DOHH2 (cell line): ENCODE measurements around the gene RTN3.

ENCODE experiments used
- H3F3A ChIP-seq: fragments of 200-600 bp; sonication (generic), shearing (Covaris generic); 2 replicates; pipeline ENCODE4 v1.6.0; 2016; ENCODE audit warnings: antibody characterized with exemption, mild to moderate bottlenecking; ENCODE audit not compliant: control insufficient read depth, insufficient read depth
- H3K27ac ChIP-seq: fragments of 200-600 bp; sonication (generic); 2 replicates; pipeline ENCODE4 v1.5.1; 2014; ENCODE audit warnings: low read depth, mild to moderate bottlenecking, low read length, moderate library complexity
- H3K27me3 ChIP-seq: fragments of 200-600 bp; sonication (generic); 2 replicates; pipeline ENCODE4 v1.6.1; 2014; ENCODE audit warnings: mild to moderate bottlenecking, low read length, mixed read lengths; ENCODE audit not compliant: control insufficient read depth
- H3K36me3 ChIP-seq: fragments of 200-600 bp; sonication (generic); 2 replicates; pipeline ENCODE4 v1.6.1; 2014; ENCODE audit warnings: mild to moderate bottlenecking, low read length, moderate library complexity, mixed read lengths; ENCODE audit not compliant: control insufficient read depth
- H3K4me1 ChIP-seq: fragments of 200-600 bp; sonication (generic); 2 replicates; pipeline ENCODE4 v1.6.1; 2014; ENCODE audit warnings: mild to moderate bottlenecking, low read length, mixed read lengths; ENCODE audit not compliant: control insufficient read depth
- H3K4me2 ChIP-seq: fragments of 200-600 bp; sonication (generic); 2 replicates; pipeline ENCODE4 v1.6.0; 2014; ENCODE audit warnings: mild to moderate bottlenecking, low read length, moderate library complexity
- H3K4me3 ChIP-seq: fragments of 200-600 bp; sonication (generic); 2 replicates; pipeline ENCODE4 v1.5.1; 2014; ENCODE audit warnings: mild to moderate bottlenecking, low read length, mixed read lengths
- H3K79me2 ChIP-seq: fragments of 200-600 bp; sonication (generic); 2 replicates; pipeline ENCODE4 v1.6.1; 2014; ENCODE audit warnings: mild to moderate bottlenecking, low read length, mixed read lengths; ENCODE audit not compliant: control insufficient read depth
- H3K9me2 ChIP-seq: fragments of 200-600 bp; sonication (generic); replicated peaks from 2 replicates; pipeline ENCODE4 v1.6.1; 2014; ENCODE audit warnings: mild to moderate bottlenecking, low read length, mixed read lengths; ENCODE audit not compliant: control insufficient read depth
- H3K9me3 ChIP-seq: fragments of 200-600 bp; sonication (generic); 2 replicates; pipeline ENCODE4 v1.6.1; 2014; ENCODE audit warnings: antibody characterized with exemption, low read length, mixed read lengths; ENCODE audit not compliant: control insufficient read depth, insufficient read depth
- H4K20me1 ChIP-seq: fragments of 200-600 bp; sonication (generic); 2 replicates; pipeline ENCODE4 v1.6.0; 2014; ENCODE audit warnings: low read depth, mild to moderate bottlenecking, antibody characterized with exemption, low read length, moderate library complexity; ENCODE audit not compliant: control insufficient read depth, insufficient read depth
- CTCF ChIP-seq: fragments of 200-600 bp; sonication (generic); IDR thresholded peaks from one replicate; pipeline ENCODE4 v1.5.1; 2014; ENCODE audit warnings: antibody characterized with exemption, mild to moderate bottlenecking, low read depth, low read length; ENCODE audit not compliant: poor library complexity, severe bottlenecking
- EZH2phosphoT487 ChIP-seq: fragments of 200-600 bp; sonication (generic); IDR thresholded peaks from 2 replicates; pipeline ENCODE4 v1.6.1; 2017; ENCODE audit warnings: borderline replicate concordance, mild to moderate bottlenecking, antibody characterized with exemption, low read length, moderate library complexity, mixed read lengths

RTN3 gene

GRCh38 chr11:63783925-63784592 is 102.8 kb downstream of the RTN3 start:
- TF ChIP-seq CTCF (no peak), EZH2phosphoT487 (no peak)
- Histone ChIP-seq H3K4me1 (no peaks in the 10 kb centered on the region), H3K27ac (no peak overlapping the region), H3K9me3 (no peaks in the 10 kb centered on the region), H3F3A (no peaks in the 10 kb centered on the region), H3K79me2 (no peaks in the 10 kb centered on the region), H3K9me2 (no peaks in the 10 kb centered on the region), H3K4me3 (no peak overlapping the region), H3K27me3 (peaks cover 11% of the 10 kb centered on the region; the same call in 1 of the 2 replicates), H3K4me2 (no peak overlapping the region), H3K36me3 (no peaks in the 10 kb centered on the region), H4K20me1 (no peaks in the 10 kb centered on the region)

GRCh38 chr11:63785823-63786222 is 104.5 kb downstream of the RTN3 start:
- Histone ChIP-seq H3K4me1 (no peaks in the 10 kb centered on the region), H3K27ac (no peak overlapping the region), H3K9me2 (no peaks in the 10 kb centered on the region), H3K79me2 (no peaks in the 10 kb centered on the region), H3K4me3 (no peak overlapping the region), H3K4me2 (no peak overlapping the region), H3K27me3 (peaks cover 7% of the 10 kb centered on the region; the same call in 1 of the 2 replicates), H3F3A (no peaks in the 10 kb centered on the region), H3K36me3 (no peaks in the 10 kb centered on the region), H4K20me1 (no peaks in the 10 kb centered on the region), H3K9me3 (no peaks in the 10 kb centered on the region; the same call in 1 of the 2 replicates)
- no peak for TF ChIP-seq CTCF

- Histone ChIP-seq H3K9me3 (peaks cover 5% of the 10 kb centered on the region; the same call in 1 of the 2 replicates), H3F3A (no peaks in the 10 kb centered on the region), H3K27me3 (no peaks in the 10 kb centered on the region), H3K79me2 (no peaks in the 10 kb centered on the region), H3K27ac (no peak overlapping the region), H3K4me1 (no peaks in the 10 kb centered on the region), H3K36me3 (no peaks in the 10 kb centered on the region), H3K4me3 (no peak overlapping the region), H3K9me2 (no peaks in the 10 kb centered on the region), H4K20me1 (no peaks in the 10 kb centered on the region), H3K4me2 (no peak overlapping the region)
- TF ChIP-seq CTCF = no peak
- TF ChIP-seq EZH2phosphoT487 = no peak
These were observed 110.3 kb downstream of the RTN3 start for GRCh38 chr11:63791495-63792167.
